Mesendoderm (in vitro differentiated cells): ENCODE measurements around the gene ZNF503.

ENCODE experiments used
- DNase-seq: peaks from one replicate; pipeline ENCODE4 v3.0.0; 2013
- H2AK5ac ChIP-seq: 2 replicates; pipeline ENCODE4 v1.6.1; 2013; ENCODE audit warnings: low read length, inconsistent platforms
- H2BK120ac ChIP-seq: 2 replicates; pipeline ENCODE4 v1.6.1; 2013; ENCODE audit warnings: low read depth, mild to moderate bottlenecking, low read length, moderate library complexity, mixed read lengths
- H2BK15ac ChIP-seq: replicated peaks from 2 replicates; pipeline ENCODE4 v1.6.1; 2013; ENCODE audit warnings: low read depth, mild to moderate bottlenecking, moderate library complexity
- H2BK5ac ChIP-seq: 2 replicates; pipeline ENCODE4 v1.6.1; 2013; ENCODE audit warnings: low read length, inconsistent platforms
- H3K18ac ChIP-seq: 2 replicates; pipeline ENCODE4 v1.6.1; 2013; ENCODE audit warnings: mild to moderate bottlenecking, low read length, mixed read lengths
- H3K23ac ChIP-seq: one replicate; pipeline ENCODE4 v1.6.1; 2013; ENCODE audit warnings: low read length
- H3K27ac ChIP-seq: 2 replicates; pipeline ENCODE4 v1.5.1; 2013; ENCODE audit warnings: low read depth, mild to moderate bottlenecking, inconsistent platforms, low read length, moderate library complexity
- H3K27me3 ChIP-seq: 2 replicates; pipeline ENCODE4 v1.6.1; 2013; ENCODE audit warnings: low read length, control low read depth, mild to moderate bottlenecking, inconsistent platforms; ENCODE audit not compliant: insufficient read depth, poor library complexity
- H3K36me3 ChIP-seq: 2 replicates; pipeline ENCODE4 v1.6.1; 2013; ENCODE audit warnings: low read length, inconsistent platforms; ENCODE audit not compliant: control insufficient read depth, insufficient read depth
- H3K4ac ChIP-seq: one replicate; pipeline ENCODE4 v1.6.1; 2013; ENCODE audit warnings: low read depth, mild to moderate bottlenecking, low read length, moderate library complexity
- H3K4me1 ChIP-seq: 2 replicates; pipeline ENCODE4 v1.6.1; 2013; ENCODE audit warnings: low read depth, low read length, inconsistent platforms; ENCODE audit not compliant: control insufficient read depth
- H3K4me2 ChIP-seq: 2 replicates; pipeline ENCODE4 v1.6.1; 2013; ENCODE audit warnings: low read length
- H3K4me3 ChIP-seq: 2 replicates; pipeline ENCODE4 v1.5.1; 2013; ENCODE audit warnings: mild to moderate bottlenecking, low read length
- H3K56ac ChIP-seq: one replicate; pipeline ENCODE4 v1.6.1; 2013; ENCODE audit warnings: low read length
- H3K79me1 ChIP-seq: 2 replicates; pipeline ENCODE4 v1.6.1; 2013; ENCODE audit warnings: low read length, inconsistent platforms
- H3K79me2 ChIP-seq: 2 replicates; pipeline ENCODE4 v1.6.1; 2013; ENCODE audit warnings: mild to moderate bottlenecking, low read length; ENCODE audit not compliant: control insufficient read depth, insufficient read depth
- H3K9ac ChIP-seq: 2 replicates; pipeline ENCODE4 v1.6.1; 2013; ENCODE audit warnings: low read length, inconsistent platforms
- H4K5ac ChIP-seq: one replicate; pipeline ENCODE4 v1.6.1; 2013; ENCODE audit warnings: low read length
- H4K8ac ChIP-seq: one replicate; pipeline ENCODE4 v1.6.1; 2013; ENCODE audit warnings: low read depth, mild to moderate bottlenecking, control low read depth, low read length, moderate library complexity
- WGBS: extraction: QIAGEN DNeasy Blood & Tissue Kit; methylation state at CpG from one replicate; pipeline ENCODE4 v1.1.7; 2013; ENCODE audit warnings: low lambda C conversion rate, missing lambda C conversion rate; ENCODE audit not compliant: insufficient coverage; ENCODE audit errors: extremely low coverage; 5-methylcytosine and 5-hydroxymethylcytosine counted together

Gene ZNF503

DNA sequence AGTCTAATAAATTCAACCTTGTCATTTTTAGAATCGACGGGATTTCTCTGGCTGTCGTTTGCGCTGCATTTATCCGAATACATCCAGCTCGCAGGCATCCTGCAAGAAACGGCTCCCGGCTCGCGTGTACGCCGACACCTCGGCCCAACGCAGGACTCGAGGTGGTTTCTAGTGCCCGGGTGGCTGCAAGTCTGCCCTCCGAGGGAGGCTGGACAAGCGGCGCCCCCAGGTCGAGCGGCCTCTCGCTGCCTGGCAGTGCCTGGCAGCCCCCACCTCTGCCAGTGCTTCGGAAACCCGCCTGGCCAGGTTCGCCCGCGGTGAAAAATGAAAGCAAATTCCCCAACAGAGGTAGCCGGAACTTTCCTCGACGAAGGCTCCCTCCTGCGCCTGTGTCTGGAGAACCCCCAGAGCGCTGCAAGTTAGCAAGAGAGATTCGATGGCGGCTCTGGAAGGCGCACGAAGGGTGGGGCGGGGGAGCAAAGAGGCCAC lies 5.7 kb upstream of the ZNF503 start:
- H3K27ac ChIP-seq: no peak overlapping the region

DNA sequence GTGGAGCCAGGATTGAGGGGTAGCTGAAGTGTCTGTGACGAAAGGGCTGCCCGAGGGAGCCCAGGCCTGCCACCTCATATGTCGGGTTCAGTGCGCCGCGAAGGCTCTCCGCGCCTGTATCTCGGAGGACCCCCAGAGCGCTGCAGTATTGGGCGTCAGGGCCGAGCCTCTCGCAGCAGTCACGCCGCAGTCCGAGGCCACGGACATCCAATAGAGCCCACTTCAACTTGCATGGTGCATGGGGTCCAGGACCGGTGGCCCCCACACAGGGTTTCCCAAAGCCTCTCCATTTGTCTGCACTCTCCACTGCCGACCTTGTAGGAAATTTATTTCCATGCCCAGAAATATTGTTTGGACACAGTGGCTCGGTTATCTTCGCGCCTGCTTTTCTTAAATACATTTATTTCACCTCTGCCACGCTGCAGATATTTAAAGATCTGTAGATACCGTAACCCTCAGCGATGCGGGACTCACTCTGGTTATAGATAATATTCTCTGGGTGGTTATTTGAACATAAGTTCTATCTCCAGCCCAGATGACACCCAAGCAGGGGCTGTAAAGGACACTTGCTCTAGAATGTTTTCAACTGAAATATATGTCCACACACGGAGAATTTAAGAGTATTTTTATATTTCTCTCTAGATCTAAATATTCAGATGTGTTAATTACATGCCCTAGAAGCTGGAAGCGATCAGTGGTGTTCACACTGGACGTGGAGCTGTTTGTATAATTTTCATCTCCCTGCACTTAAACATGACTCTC lies 5.1 kb upstream of the ZNF503 start:
- WGBS: no CpG with 5 or more reads among the region's 29 CpGs
- Histone ChIP-seq H3K4me1 (peaks cover 3% of the 10 kb centered on the region), H2BK120ac (no peak overlapping the region), H3K27ac (no peak overlapping the region), H3K79me2 (no peaks in the 10 kb centered on the region), H2BK15ac (no peak overlapping the region), H2AK5ac (no peak overlapping the region), H3K23ac (no peak overlapping the region), H3K79me1 (no peaks in the 10 kb centered on the region), H3K18ac (no peak overlapping the region), H3K27me3 (peaks cover 53% of the 10 kb centered on the region), H3K4me2 (no peak overlapping the region), H2BK5ac (no peak overlapping the region), H3K56ac (no peak overlapping the region), H4K5ac (no peak overlapping the region), H3K9ac (no peak overlapping the region), H3K4ac (no peak overlapping the region), H3K4me3 (no peak overlapping the region), H4K8ac (no peak overlapping the region), H3K36me3 (no peaks in the 10 kb centered on the region)
- no peak for DNase-seq

More for the DNA sequence above, 5.7 kb upstream of the ZNF503 start:
- Histone ChIP-seq H3K36me3 (no peaks in the 10 kb centered on the region), H3K18ac (peak overlapping the region; percentile 63), H3K4me3 (no peak overlapping the region), H3K4ac (no peak overlapping the region), H4K8ac (no peak overlapping the region), H3K4me1 (peaks cover 3% of the 10 kb centered on the region), H3K79me1 (no peaks in the 10 kb centered on the region), H3K9ac (no peak overlapping the region), H4K5ac (no peak overlapping the region), H3K79me2 (no peaks in the 10 kb centered on the region), H3K4me2 (peak overlapping the region; percentile 9), H2AK5ac (no peak overlapping the region), H2BK120ac (no peak overlapping the region), H2BK5ac (no peak overlapping the region), H3K27me3 (peaks cover 53% of the 10 kb centered on the region), H3K56ac (no peak overlapping the region), H3K23ac (no peak overlapping the region), H2BK15ac (no peak overlapping the region)
- DNase-seq: peak; percentile 51
- no CpG with 5 or more reads among the region's 37 CpGs for WGBS

DNA sequence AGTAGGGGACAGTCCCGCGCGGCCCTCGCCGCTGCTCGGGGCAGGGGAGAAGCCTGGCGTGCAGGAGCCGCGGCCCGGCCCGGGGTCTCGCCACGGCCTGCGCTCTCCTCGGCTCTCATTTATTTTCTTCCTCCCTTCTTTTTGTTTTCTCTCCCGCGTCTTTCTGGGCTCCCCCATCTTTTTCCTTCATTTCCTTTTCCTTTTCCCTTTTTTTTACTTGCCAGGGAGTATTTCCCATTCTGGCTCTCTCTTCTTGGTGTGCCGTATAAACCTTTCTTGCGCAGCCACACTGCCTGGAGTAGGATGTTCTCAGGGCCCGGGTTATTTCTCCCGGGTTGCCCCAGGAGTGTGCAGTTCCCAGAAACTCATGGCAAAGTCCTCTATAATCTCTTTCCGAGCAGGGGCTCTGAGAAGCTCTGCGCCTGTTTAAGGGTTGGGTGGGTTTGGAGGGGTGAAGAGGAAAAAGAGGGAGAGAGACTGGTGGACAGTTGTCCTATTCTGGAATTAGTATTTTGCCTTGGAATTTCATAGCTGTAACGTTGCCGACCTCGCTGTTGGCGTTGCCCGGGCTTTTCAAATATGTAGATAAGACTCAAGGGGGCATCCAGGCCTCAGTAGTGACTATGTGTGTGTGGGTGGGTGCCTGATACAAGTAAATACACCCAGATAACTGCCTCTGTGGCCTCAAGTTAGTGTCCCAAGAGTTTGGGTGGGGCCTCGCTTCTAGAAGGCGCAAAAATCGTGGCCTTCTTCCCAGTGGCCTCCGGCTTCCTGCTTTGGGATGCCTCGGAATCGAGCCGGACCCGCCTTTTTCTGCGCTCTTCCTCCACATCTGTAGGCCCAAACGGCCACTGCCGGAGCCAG lies 4.3 kb upstream of the ZNF503 start:
- no peak overlapping the region for H3K4ac ChIP-seq
- H4K8ac ChIP-seq: no peak overlapping the region
- peaks cover 47% of the 10 kb centered on the region for H3K27me3 ChIP-seq
- peaks cover 3% of the 10 kb centered on the region for H3K4me1 ChIP-seq
- peak; percentile 16 for DNase-seq
- H2AK5ac ChIP-seq: no peak overlapping the region
- no peak overlapping the region for H2BK120ac ChIP-seq
- no peak overlapping the region for H2BK5ac ChIP-seq
- WGBS: no CpG with 5 or more reads among the region's 39 CpGs
- H3K9ac ChIP-seq: no peak overlapping the region
- H3K56ac ChIP-seq: peak overlapping the region; percentile 67
- no peak overlapping the region for H2BK15ac ChIP-seq
- no peak overlapping the region for H3K4me3 ChIP-seq
- no peaks in the 10 kb centered on the region for H3K79me1 ChIP-seq
- H3K36me3 ChIP-seq: no peaks in the 10 kb centered on the region
- peak overlapping the region; percentile 31 for H3K4me2 ChIP-seq
- no peak overlapping the region for H3K23ac ChIP-seq
- no peak overlapping the region for H3K27ac ChIP-seq
- no peak overlapping the region for H4K5ac ChIP-seq
- H3K79me2 ChIP-seq: no peaks in the 10 kb centered on the region
- H3K18ac ChIP-seq: no peak overlapping the region

DNA sequence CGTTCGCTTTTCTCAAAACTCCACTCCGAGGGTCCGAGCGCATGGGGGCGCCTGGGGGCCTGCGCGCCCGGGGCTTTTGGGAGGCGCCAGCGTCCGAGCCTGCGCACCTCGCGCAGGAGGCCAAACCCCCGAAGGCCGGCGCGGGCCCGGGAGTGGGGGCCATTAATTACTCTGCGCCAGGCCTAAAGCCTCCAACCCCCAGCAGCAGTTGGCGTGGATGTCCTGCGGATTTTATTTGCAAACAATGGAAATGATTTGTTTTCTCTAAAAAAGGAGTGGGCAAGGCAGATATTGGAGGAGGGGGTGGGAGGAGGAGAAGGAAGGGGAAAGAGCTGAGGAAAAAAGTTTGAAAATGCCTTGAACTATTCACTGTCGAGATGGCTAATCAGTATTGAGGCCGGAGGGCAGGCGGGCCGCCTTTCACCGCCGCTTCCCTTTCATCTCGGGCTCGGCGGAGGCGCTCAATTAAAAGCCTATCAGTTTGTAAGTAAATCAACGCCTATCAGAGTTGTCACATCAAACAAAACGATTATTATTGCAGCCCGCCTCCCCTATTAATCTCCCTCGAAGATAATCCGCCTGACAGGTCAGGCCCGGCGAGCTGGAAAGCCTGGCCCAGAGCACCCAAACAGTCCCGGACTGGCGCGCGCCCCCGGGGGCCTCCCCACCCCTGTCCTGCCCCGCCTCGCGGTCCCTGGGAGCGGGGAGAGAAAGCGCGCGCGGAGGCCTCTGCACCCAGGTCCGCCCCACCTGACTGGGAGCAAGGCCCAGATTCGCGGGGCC lies 3.4 kb upstream of the ZNF503 start:
- peak; percentile 87 for DNase-seq
- H3K56ac ChIP-seq: peak overlapping the region; percentile 73
- H3K4me3 ChIP-seq: no peak overlapping the region
- no peaks in the 10 kb centered on the region for H3K36me3 ChIP-seq
- H3K23ac ChIP-seq: no peak overlapping the region
- H3K18ac ChIP-seq: no peak overlapping the region
- H4K8ac ChIP-seq: no peak overlapping the region
- H4K5ac ChIP-seq: no peak overlapping the region
- no CpG with 5 or more reads among the region's 56 CpGs for WGBS
- H3K27ac ChIP-seq: no peak overlapping the region
- no peak overlapping the region for H2AK5ac ChIP-seq
- H2BK120ac ChIP-seq: no peak overlapping the region
- no peaks in the 10 kb centered on the region for H3K79me2 ChIP-seq
- H3K4me1 ChIP-seq: peaks cover 3% of the 10 kb centered on the region
- no peaks in the 10 kb centered on the region for H3K79me1 ChIP-seq
- peak overlapping the region; percentile 53 for H3K9ac ChIP-seq
- H3K4ac ChIP-seq: no peak overlapping the region
- H2BK5ac ChIP-seq: no peak overlapping the region
- peaks cover 48% of the 10 kb centered on the region for H3K27me3 ChIP-seq
- peak overlapping the region; percentile 71 for H3K4me2 ChIP-seq
- no peak overlapping the region for H2BK15ac ChIP-seq

DNA sequence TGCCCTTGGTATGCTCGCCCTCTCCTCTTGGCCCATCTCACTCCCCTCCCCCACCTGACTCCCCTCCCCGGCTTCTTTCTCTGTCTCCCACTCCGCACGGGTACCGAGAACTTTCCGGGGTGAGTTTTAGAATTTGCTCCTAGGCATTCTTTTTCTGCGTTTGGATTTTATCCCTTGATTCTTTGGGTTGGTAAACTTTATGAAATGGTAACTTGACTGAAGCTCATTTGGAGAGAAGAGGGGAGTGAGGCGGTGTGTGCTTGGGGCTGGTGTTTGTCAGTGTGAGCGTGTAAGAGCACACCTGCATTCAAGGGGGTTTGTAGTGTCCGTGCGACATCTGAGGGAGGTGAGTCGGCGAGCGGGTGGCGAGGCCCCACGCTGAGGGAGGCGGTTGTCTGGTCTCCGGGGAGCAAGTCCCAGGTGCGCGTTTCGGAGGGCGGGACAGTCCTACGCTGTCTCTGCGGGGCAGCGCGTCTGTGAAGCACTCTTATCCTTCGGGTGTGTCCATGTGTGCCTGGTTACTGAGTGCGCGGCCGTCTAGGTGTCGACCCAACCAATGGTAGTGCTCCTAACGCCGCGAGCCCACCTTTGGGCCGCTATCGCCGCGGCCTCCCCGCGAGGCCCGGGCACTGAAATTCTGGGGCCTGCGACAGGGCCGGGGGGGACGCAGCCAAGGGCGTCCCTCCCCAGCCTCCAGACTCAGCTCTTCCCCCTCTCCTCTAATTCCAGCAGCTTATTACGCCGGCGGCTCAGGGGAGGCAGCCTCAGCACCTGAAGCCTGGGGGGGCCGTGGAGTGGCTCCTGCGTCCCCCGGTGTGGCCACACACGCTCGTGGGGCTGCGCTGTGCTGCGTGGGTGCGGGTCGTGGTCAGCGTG lies 2.6 kb upstream of the ZNF503 start:
- peak overlapping the region; percentile 53 for H3K9ac ChIP-seq
- H4K5ac ChIP-seq: no peak overlapping the region
- peaks cover 3% of the 10 kb centered on the region for H3K4me1 ChIP-seq
- no peak overlapping the region for H4K8ac ChIP-seq
- H3K79me1 ChIP-seq: no peaks in the 10 kb centered on the region
- no peak overlapping the region for H3K23ac ChIP-seq
- no peaks in the 10 kb centered on the region for H3K36me3 ChIP-seq
- peak overlapping the region; percentile 71 for H3K4me2 ChIP-seq
- H2BK5ac ChIP-seq: no peak overlapping the region
- H3K27ac ChIP-seq: no peak overlapping the region
- DNase-seq: peak; percentile 63
- H3K18ac ChIP-seq: no peak overlapping the region
- H2AK5ac ChIP-seq: no peak overlapping the region
- peak overlapping the region; percentile 73 for H3K56ac ChIP-seq
- H3K4me3 ChIP-seq: no peak overlapping the region
- H3K4ac ChIP-seq: peak overlapping the region; percentile 22
- H3K79me2 ChIP-seq: no peaks in the 10 kb centered on the region
- no peak overlapping the region for H2BK120ac ChIP-seq
- no peak overlapping the region for H2BK15ac ChIP-seq
- no CpG with 5 or more reads among the region's 58 CpGs for WGBS
- peaks cover 46% of the 10 kb centered on the region for H3K27me3 ChIP-seq
